Measurements from ENCODE around the gene NCAPG2. TPM values are rescaled to one million over a fixed set of nuclear protein-coding genes. Genes with fewer than 3 reads are reported as not detected.

NCAPG2 gene
- polyA plus RNA-seq, 3 donors from 2014 or later: 3.5 to 7.9 (median 5.7) TPM

DNA sequence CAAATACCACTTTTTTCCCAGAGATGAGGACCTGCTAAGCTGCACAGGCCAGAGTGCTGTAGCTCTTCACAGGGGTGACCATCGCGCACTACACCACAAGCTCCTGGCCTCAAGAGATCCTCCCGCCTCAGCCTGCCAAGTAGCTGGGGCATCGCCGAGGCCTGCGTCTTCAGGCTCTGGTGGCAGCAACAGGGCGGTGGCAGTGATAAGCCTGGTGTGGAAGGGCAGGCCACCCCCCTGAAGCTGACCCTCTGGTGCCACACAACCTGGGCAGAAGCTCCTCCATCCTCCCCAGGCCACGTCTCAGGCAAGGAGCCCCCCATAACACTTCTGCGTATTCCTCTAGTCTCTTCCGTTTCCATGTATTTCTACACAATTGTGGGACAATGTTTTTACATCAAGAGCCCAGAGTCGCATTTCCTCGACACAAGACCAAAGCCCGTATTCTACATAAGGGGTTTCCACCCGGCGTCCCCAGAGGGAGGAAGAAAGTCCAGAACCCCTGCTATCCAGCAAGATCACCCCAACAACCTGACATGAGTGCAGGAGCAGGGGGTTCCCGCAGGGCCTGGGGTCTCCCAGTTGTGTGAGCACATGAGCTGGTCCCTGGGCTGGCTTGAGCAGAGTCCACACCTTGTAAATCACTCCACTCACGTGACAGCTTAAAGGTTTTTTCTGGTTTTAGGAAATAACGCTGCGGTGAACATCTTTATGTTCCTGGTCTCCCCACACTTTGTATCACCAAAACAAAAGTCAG, 37.6 kb upstream of the NCAPG2 start:
- Mint-ChIP-seq H3K4me1 (peaks cover 11 to 12% of the 10 kb centered on the region in 2 donors), H3K27ac (peak overlapping the region in 4 of 6 donors; percentile 12 to 67 (median 41)), H3K36me3 (peaks cover 27 to 61% (median 37%) of the 10 kb centered on the region in 3 donors), H3K27me3 (ENCODE audit: low read depth in 3 of 3) (peaks cover 2 to 10% (median 5%) of the 10 kb centered on the region in 3 donors), H3K9me3 (no peaks in the 10 kb centered on the region), H3K4me3 (no peak overlapping the region)
- DNase-seq: no peak

DNA sequence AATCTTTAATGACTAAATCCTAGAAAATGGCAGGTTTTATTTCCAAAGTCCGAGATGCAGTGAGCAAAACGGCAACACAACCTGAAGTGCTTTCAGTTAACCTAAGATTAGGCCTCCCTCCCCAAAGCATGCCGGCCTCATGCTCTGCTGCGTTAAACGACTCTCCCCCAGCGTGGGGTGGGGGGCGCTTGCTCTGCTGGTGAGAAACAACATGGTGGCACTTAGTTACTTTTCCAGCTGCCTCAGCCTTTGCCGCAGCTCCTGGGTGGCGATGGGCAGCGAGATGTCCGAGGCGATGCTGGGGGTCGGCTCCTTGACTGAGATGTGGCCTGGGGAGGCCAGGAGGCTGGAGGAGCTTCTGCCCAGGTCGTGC, 36.7 kb upstream of the NCAPG2 start:
- Mint-ChIP-seq H3K27ac (no peak overlapping the region), H3K36me3 (peaks cover 32 to 67% (median 35%) of the 10 kb centered on the region in 3 donors), H3K27me3 (ENCODE audit: low read depth in 3 of 3) (peaks cover 2 to 10% (median 5%) of the 10 kb centered on the region in 3 donors), H3K4me1 (peaks cover 11 to 12% of the 10 kb centered on the region in 2 donors), H3K4me3 (no peak overlapping the region), H3K9me3 (no peaks in the 10 kb centered on the region)
- DNase-seq: no peak

DNA sequence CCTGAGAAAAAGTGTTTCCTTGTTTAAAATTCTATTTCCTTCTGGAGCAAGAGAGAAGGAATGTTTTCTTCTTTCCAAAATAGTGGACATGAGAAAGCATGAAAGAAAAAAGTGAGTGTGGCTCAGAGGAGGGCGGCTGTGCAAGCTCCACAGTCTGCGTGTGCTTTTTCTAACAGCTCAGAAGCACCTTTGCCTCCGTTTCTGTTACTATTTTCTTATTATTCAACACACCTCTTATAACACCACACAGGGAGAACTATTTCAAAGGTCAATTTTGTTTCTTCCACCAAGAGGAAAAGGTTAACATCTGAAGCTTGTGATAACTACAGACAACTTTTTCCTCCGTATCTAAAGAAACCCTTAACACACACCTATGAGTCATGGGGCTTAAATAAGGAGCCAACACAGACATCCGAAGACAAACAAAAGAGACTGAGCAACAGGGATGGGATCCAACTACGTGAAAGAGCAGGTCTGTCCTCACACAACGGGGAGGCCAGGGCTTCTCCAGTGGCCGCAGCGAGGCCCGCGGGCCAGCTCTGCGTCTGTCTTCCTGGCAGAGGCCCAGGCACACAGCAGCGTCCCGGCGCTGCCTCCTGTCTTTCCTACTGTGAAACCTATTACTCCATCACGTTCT, 36.2 kb upstream of the NCAPG2 start:
- Mint-ChIP-seq H3K4me1 (peaks cover 11 to 12% of the 10 kb centered on the region in 2 donors), H3K27ac (peak overlapping the region in 4 of 6 donors; percentile 70 to 78 (median 74)), H3K36me3 (peaks cover 32 to 67% (median 36%) of the 10 kb centered on the region in 3 donors), H3K27me3 (ENCODE audit: low read depth in 3 of 3) (peaks cover 5 to 10% (median 6%) of the 10 kb centered on the region in 3 donors), H3K4me3 (no peak overlapping the region), H3K9me3 (no peaks in the 10 kb centered on the region)
- no peak for DNase-seq

DNA sequence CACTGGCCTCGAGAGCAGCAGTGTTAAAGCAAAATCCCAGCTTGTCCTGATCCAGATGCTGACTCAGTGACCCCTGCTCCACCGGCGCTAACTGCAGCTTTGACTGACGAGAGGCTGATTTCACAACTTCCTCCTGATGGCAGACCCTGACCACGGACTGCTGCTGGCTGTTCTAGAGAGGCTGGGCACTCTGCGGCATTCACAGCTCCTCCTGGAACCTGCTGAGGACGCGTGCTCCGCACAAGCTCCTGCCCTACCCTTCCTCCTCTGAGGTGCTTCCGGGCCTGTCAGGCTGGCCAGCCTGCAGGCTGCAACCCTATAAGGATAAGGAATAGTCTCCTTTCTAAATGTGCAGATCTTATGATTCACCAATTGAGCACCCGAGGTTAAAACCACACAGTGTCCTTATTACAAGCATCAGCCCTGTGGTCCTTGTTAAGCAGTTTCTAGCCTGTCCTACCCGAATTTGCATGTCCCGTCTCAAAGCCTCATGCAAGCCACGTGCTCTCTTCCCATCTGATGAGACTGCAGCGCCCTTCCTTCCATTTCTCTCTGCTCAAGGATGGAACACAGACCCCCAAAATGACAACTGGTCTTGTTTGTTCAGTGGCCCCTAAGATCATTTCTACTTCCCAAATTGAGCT, 35.5 kb upstream of the NCAPG2 start:
- Mint-ChIP-seq H3K4me1 (peaks cover 11 to 12% of the 10 kb centered on the region in 2 donors), H3K9me3 (no peaks in the 10 kb centered on the region), H3K27ac (peak overlapping the region in 5 of 6 donors; percentile 69 to 78 (median 73)), H3K4me3 (no peak overlapping the region), H3K27me3 (ENCODE audit: low read depth in 3 of 3) (peaks cover 5 to 13% (median 6%) of the 10 kb centered on the region in 3 donors), H3K36me3 (peaks cover 37 to 69% (median 38%) of the 10 kb centered on the region in 3 donors)
- DNase-seq: peak in 2 of 3 donors; percentile 7 to 9

DNA sequence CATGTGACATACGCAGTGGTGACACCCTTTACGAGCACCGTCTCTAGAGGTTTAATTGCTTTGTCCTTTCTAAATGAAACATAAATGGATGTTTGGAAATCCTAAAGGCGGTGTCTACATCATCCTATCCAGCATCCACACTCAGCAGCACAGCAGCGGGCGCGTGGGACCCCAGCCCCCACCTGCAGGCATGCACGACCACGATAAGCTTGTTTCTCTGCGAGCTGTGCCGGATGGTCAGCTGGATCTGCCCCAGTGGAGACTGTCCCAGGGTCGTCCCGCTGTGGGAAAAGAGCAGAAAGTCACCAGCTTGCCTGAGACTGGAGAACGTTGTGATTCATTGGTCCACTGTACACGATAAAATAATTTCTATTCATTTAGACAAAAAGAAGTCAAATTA, 34.2 kb upstream of the NCAPG2 start:
- Mint-ChIP-seq H3K4me1 (peaks cover 14 to 15% of the 10 kb centered on the region in 2 donors), H3K27me3 (ENCODE audit: low read depth in 3 of 3) (peaks cover 5 to 13% (median 6%) of the 10 kb centered on the region in 3 donors), H3K36me3 (peaks cover 39 to 72% (median 44%) of the 10 kb centered on the region in 3 donors), H3K27ac (peak overlapping the region in 1 of 6 donors; percentile 6), H3K4me3 (no peak overlapping the region), H3K9me3 (no peaks in the 10 kb centered on the region)
- DNase-seq: no peak

DNA sequence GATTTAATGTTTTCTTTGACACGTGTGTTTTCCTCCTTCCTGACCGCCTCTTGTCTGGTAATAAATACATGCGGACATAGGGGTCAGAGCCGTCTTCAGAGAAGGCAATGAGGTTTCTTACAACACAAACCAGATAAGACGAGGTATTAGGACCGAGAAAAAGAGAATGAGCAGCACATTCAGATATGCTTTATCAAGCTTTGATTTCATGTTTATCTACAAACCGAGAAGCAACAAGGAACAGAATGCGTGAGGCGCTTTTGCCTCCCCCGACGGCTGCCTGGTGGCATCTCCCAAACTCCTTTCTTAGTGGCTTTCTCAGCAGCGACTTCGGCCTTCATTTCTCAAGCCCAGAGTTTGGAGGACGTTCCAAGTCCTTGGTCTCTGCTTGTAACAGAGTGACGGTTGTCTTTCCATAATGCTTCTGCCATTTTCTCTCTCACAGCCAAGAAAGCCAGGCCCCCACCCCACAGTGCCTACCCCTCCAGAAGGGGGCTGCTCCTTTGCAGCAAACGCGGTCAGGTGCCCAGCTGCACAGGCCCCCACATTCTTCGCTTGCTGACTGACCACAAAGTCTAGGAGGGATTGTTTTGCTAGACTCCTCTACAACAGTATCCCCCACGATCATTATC, 32.6 kb upstream of the NCAPG2 start:
- Mint-ChIP-seq H3K27me3 (ENCODE audit: low read depth in 3 of 3) (peaks cover 1 to 12% (median 6%) of the 10 kb centered on the region in 3 donors), H3K36me3 (peaks cover 32 to 65% (median 35%) of the 10 kb centered on the region in 3 donors), H3K4me1 (peaks cover 23 to 31% of the 10 kb centered on the region in 2 donors), H3K4me3 (no peak overlapping the region), H3K27ac (peak overlapping the region in 2 of 6 donors; percentile 19 to 34), H3K9me3 (no peaks in the 10 kb centered on the region)
- DNase-seq: no peak

DNA sequence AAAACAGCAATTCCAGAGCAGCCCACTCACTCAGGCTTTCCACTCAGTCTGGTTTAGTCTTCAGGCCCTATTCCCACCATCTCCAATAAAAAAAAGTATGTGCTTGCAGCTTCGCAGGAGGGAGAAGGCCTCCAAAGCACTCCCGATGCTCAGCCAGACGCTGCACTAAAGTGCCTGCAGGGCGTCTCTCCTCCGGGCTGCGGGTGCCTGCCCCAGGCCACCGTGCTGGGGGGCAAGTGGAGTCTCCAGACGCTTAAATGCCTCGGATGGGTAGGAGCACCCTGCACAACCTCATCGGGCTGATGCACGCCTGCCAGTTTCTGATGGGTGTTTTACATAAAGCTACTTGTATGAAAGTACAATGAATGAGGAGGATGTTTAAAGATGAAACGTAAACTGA, 31.3 kb upstream of the NCAPG2 start:
- no peaks in the 10 kb centered on the region for H3K9me3 Mint-ChIP-seq
- no peak for DNase-seq
- peaks cover 29 to 42% of the 10 kb centered on the region in 2 donors for H3K4me1 Mint-ChIP-seq
- H3K27ac Mint-ChIP-seq: peak overlapping the region in 2 of 6 donors; percentile 17 to 45
- H3K27me3 Mint-ChIP-seq (ENCODE audit: low read depth in 3 of 3): peaks cover 1 to 11% (median 6%) of the 10 kb centered on the region in 3 donors
- H3K36me3 Mint-ChIP-seq: peaks cover 28 to 59% (median 31%) of the 10 kb centered on the region in 3 donors
- no peak overlapping the region for H3K4me3 Mint-ChIP-seq

DNA sequence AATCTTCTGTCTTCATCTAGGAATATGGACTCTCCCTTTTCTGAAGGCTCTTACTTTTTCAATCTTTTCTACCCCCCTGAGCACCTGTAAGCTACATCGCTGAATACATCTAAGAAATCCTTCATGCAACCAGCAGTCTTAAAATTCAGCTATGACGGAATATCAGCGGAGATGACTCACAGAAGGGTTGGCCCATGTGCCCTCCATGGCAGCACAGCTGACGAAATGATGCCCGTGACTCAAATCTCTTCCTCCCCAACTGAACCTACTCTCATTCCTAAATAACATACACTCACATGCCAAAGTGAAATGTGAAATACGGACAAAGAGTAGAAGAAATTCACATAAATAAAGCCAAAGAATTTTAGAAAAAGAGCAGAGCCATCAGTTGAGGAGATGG, 30.3 kb upstream of the NCAPG2 start:
- Mint-ChIP-seq H3K4me1 (peaks cover 27 to 42% of the 10 kb centered on the region in 2 donors), H3K9me3 (no peaks in the 10 kb centered on the region), H3K27ac (peak overlapping the region; percentile 13 to 80 (median 48)), H3K36me3 (peaks cover 29 to 58% (median 30%) of the 10 kb centered on the region in 3 donors), H3K27me3 (ENCODE audit: low read depth in 3 of 3) (peaks cover 0 to 7% (median 6%) of the 10 kb centered on the region in 3 donors), H3K4me3 (no peak overlapping the region)
- DNase-seq: no peak

DNA sequence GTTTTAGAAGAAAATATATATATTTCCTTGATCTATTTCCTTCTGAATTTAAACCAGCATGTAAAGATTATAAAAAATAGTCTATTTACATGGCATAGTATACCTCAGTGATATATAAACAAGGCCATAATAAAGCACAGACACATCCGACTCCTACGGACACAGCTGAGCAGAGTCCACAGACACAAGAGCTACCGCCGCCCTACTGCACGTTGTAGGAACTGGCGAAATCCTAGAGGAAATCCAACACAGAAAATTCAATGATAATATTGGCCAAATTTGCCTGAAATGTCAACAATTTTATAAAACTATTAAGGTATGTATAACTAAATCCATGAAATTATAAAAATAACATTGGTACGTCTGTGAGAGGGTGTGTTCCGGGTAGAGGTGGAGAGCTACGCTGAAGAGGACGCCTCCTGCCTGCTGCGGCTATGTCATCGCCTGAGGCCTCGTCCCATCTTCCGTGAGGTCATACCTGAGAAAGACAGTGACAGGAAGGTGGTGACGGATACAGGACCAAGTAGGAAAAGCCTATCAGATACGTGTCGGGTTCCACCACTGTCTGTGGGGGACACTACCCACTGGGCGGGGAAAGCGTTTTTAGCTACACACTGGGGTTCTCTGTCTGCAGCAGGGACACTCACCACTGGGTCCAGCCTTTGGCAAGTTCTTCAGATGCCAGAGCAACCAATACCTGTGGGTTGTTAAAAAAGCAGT, 29.3 kb upstream of the NCAPG2 start:
- H3K36me3 Mint-ChIP-seq: peaks cover 29 to 60% (median 32%) of the 10 kb centered on the region in 3 donors
- H3K4me1 Mint-ChIP-seq: peaks cover 30 to 45% of the 10 kb centered on the region in 2 donors
- H3K9me3 Mint-ChIP-seq: no peaks in the 10 kb centered on the region
- H3K27me3 Mint-ChIP-seq (ENCODE audit: low read depth in 3 of 3): peaks cover 0 to 8% (median 5%) of the 10 kb centered on the region in 3 donors
- no peak overlapping the region for H3K4me3 Mint-ChIP-seq
- no peak for DNase-seq
- peak overlapping the region in 4 of 6 donors; percentile 45 to 80 (median 62) for H3K27ac Mint-ChIP-seq

DNA sequence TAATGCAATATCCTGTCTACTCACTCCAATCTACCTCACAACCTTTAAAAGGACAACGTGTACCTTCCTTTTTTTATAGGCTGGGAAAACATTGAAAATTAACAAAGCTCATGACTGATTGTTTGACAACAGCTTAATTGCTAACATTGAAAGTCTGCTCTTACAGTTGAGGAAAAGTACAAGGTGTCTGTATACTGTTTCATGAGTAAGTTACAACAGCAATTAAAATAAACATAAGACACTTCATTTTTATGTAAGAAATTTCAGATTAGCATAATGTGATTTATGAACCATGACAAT, 28.6 kb upstream of the NCAPG2 start:
- peaks cover 28 to 45% of the 10 kb centered on the region in 2 donors for H3K4me1 Mint-ChIP-seq
- H3K27me3 Mint-ChIP-seq (ENCODE audit: low read depth in 3 of 3): peaks cover 0 to 8% (median 5%) of the 10 kb centered on the region in 3 donors
- H3K36me3 Mint-ChIP-seq: peaks cover 29 to 52% (median 31%) of the 10 kb centered on the region in 3 donors
- no peaks in the 10 kb centered on the region for H3K9me3 Mint-ChIP-seq
- DNase-seq: no peak
- peak overlapping the region; percentile 71 to 86 (median 83) for H3K27ac Mint-ChIP-seq
- H3K4me3 Mint-ChIP-seq: no peak overlapping the region

DNA sequence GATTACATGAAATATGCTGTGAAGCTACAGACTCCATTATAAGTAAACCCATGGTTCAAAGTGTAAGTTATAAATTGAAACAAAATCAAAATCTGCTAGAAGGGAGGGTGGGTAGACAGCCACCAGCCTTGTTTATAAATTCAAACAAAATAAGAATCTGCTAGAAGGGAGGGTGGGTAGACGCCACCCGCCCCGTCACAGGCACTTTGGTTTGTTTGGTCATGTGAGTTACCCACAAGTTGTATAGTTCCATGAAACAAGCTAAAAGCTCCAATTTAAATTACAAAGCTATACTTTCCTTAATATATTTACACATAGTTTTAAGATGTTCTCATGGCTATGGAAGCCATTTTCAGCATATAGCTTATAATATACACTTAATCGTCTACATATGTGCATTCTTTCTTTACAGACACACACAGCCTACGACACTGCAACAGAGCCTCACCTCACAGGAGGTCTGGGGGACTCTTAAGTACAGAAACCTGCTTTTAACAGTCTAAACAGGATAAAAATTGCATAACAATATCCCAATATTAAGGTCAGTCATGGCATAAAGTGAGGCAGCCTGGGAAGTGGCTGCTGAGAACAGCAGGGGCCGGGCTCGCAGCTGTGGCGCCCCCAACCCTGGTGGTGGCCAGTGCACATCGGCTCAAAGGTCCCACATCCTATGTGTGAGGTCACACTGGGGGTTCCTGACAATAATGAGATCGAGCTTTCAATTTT, 28.1 kb upstream of the NCAPG2 start:
- peaks cover 0 to 8% (median 5%) of the 10 kb centered on the region in 3 donors for H3K27me3 Mint-ChIP-seq (ENCODE audit: low read depth in 3 of 3)
- DNase-seq: peak; percentile 48 to 57 (median 51)
- H3K4me3 Mint-ChIP-seq: peak overlapping the region in 2 of 5 donors; percentile 6 to 53
- no peaks in the 10 kb centered on the region for H3K9me3 Mint-ChIP-seq
- H3K27ac Mint-ChIP-seq: peak overlapping the region; percentile 71 to 86 (median 83)
- peaks cover 28 to 45% of the 10 kb centered on the region in 2 donors for H3K4me1 Mint-ChIP-seq
- H3K36me3 Mint-ChIP-seq: peaks cover 28 to 50% (median 31%) of the 10 kb centered on the region in 3 donors

DNA sequence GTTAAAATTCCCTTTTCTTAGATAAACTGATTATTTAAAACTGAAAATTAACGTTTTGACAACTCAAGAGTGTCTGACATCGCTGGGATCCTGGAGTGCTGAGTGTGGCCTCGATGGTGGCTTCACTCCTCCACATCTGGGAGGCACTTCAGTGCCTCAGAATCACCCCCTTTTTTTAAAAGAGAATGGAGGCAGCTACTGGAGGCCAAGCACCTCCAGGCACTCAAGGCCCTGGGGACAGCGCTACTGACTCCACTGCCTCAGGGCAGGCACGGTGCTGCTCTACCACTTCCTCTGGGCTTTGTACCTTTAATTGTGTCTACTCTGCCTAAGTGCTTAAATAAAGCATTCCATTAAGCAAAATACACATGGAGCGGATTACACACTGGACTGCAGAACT, 27.2 kb upstream of the NCAPG2 start:
- Mint-ChIP-seq H3K9me3 (no peaks in the 10 kb centered on the region), H3K27ac (peak overlapping the region; percentile 71 to 86 (median 83)), H3K4me3 (no peak overlapping the region), H3K36me3 (peaks cover 21 to 41% (median 31%) of the 10 kb centered on the region in 3 donors), H3K4me1 (peaks cover 28 to 45% of the 10 kb centered on the region in 2 donors), H3K27me3 (ENCODE audit: low read depth in 3 of 3) (peaks cover 0 to 8% (median 5%) of the 10 kb centered on the region in 3 donors)
- no peak for DNase-seq
